Choroid plexus epithelial cell (primary cell): ENCODE measurements around the gene AMACR.

Experiments
- DNase-seq: peaks from one replicate; pipeline ENCODE4 v3.0.0-alpha.2; 2010; ENCODE audit warnings: low read depth
- H3K4me3 ChIP-seq: 2 replicates; pipeline ENCODE4 v1.5.1; 2011; ENCODE audit warnings: low read depth, mild to moderate bottlenecking, control low read depth, low read length, moderate library complexity
- CTCF ChIP-seq: conservative IDR thresholded peaks from 2 replicates; pipeline ENCODE4 v1.5.1; 2011; ENCODE audit warnings: low read depth, mild to moderate bottlenecking, control low read depth, inconsistent platforms, low read length, moderate library complexity

The AMACR gene

GRCh38 chr5:33984671-33985124 lies 23.2 kb downstream of the AMACR start, which contains the start of gene SLC45A2:
SLC45A2 (minus strand) TSS chr5:33984693; CDS start chr5:33984583, 110 bp downstream.
- no peak for TF ChIP-seq CTCF
- DNase-seq = peak; percentile 69
- no peak within 1 kb of the TSS for H3K4me3 ChIP-seq

GRCh38 chr5:33984178-33984577 lies 23.7 kb downstream of the AMACR start:
- no peak overlapping the region for H3K4me3 ChIP-seq
- TF ChIP-seq CTCF = no peak
- DNase-seq = no peak

DNA sequence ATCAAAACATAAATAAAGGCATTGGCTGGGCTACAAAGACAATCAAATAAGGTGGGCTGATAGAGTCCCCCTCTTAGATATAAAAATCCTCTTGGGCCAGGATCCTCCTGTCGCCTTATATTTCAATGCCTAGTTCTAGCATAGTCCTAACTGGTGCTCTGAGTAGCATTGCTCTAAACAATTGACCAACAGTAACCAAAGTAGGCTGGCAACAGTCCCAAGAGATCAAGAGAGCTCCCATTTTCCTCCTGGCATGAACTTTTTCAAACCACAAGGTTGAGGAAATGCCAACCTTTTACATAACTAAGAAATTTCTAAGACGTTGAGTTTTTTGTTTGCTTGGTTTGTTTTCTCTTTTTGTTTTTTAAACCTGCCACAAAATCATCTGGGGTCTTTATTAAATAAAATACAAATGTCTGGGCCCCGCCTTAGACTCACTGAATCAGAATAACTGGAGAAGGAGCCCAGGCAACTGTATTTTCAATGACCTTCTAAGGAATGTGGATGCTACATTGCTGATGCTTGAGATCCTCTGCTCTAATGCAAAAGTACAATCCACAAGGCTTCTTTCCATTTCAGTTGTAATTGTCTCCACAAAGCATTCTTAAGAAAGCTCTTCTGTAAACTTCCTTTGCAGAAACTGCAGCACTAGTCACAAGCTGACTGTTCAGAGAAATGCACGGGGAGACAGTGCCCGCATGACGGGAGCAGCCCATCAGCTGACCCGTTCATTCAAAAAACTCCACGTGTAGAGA lies 26.3 kb downstream of the AMACR start:
- TF ChIP-seq CTCF = no peak
- DNase-seq = peak; percentile 48
- H3K4me3 ChIP-seq = no peak overlapping the region

DNA sequence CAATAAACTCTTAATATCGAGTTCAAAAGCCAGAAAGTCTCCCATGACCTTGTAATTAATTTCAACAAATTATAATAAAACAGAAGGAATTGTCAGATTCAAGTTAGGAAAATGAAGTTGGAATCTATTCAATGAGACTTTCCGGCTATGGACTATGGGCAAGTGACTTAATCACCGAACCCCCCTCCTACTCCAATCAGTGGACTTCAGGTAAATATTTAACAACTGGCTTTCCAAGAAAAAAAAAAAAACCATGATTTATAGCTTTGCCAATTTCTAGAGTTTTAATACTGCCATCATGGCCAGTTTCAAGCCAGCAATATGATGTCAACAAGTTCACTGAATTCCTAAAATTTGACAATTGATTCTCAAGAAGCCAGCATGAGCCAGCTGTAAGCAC lies 27.8 kb downstream of the AMACR start:
- no peak for DNase-seq
- H3K4me3 ChIP-seq = no peak overlapping the region
- TF ChIP-seq CTCF = no peak

GRCh38 chr5:33978306-33978705 lies 29.5 kb downstream of the AMACR start:
- TF ChIP-seq CTCF = no peak
- DNase-seq = no peak
- H3K4me3 ChIP-seq = no peak overlapping the region

- DNase-seq = no peak
- TF ChIP-seq CTCF = no peak
- H3K4me3 ChIP-seq = no peak overlapping the region
Measured at GRCh38 chr5:33976307-33976706, 31.5 kb downstream of the AMACR start.

- H3K4me3 ChIP-seq = no peak overlapping the region
- no peak for TF ChIP-seq CTCF
- DNase-seq = peak; percentile 36
Measured at GRCh38 chr5:33975852-33976251, 32.0 kb downstream of the AMACR start.
